Endodermal cell (in vitro differentiated cells): Measurements from ENCODE around the gene TBC1D1. TPM values are rescaled to one million over a fixed set of nuclear protein-coding genes. Genes with fewer than 3 reads are reported as not detected.
"Not testable (repeated sequence)": the region's sequence is repeated elsewhere in the genome, so short reads cannot be mapped to it uniquely, and the experiment has no call there.

Source experiments
- DNase-seq: peaks from one replicate; pipeline ENCODE4 v3.0.0-alpha.2; 2017
- H3K27ac ChIP-seq: 2 replicates; pipeline ENCODE4 v1.5.1; 2013; ENCODE audit warnings: mild to moderate bottlenecking, low read depth, low read length, moderate library complexity
- H3K27me3 ChIP-seq: 2 replicates; pipeline ENCODE4 v1.6.1; 2013; ENCODE audit warnings: mild to moderate bottlenecking, low read length, moderate library complexity; ENCODE audit not compliant: insufficient read depth, control insufficient read depth, poor library complexity, severe bottlenecking
- H3K36me3 ChIP-seq: 2 replicates; pipeline ENCODE4 v1.7.0; 2013; ENCODE audit warnings: mild to moderate bottlenecking, low read length, moderate library complexity; ENCODE audit not compliant: control insufficient read depth, insufficient read depth
- H3K4me1 ChIP-seq: one replicate; pipeline ENCODE4 v1.7.0; 2013; ENCODE audit warnings: low read length; ENCODE audit not compliant: control insufficient read depth, insufficient read depth
- H3K4me3 ChIP-seq: 2 replicates; pipeline ENCODE4 v1.5.1; 2013; ENCODE audit warnings: mild to moderate bottlenecking, low read length, moderate library complexity
- H3K9ac ChIP-seq: 2 replicates; pipeline ENCODE4 v1.6.1; 2013; ENCODE audit warnings: mild to moderate bottlenecking, low read length, moderate library complexity; ENCODE audit not compliant: poor library complexity, severe bottlenecking; ENCODE audit errors: extremely low read depth
- H3K9me3 ChIP-seq: 2 replicates; pipeline ENCODE4 v1.6.1; 2013; ENCODE audit warnings: mild to moderate bottlenecking, low read length, moderate library complexity; ENCODE audit not compliant: control insufficient read depth
- H3K27ac Mint-ChIP-seq: 2 replicates; pipeline ENCODE4 v1.8.0; 2020; ENCODE audit warnings: mixed read lengths
- H3K27me3 Mint-ChIP-seq: 2 replicates; pipeline ENCODE4 v1.8.0; 2021; ENCODE audit warnings: mild to moderate bottlenecking, mixed read lengths; ENCODE audit not compliant: insufficient read depth
- H3K36me3 Mint-ChIP-seq: 2 replicates; pipeline ENCODE4 v1.8.0; 2020; ENCODE audit warnings: low read depth, mixed read lengths
- H3K4me1 Mint-ChIP-seq: 2 replicates; pipeline ENCODE4 v1.8.0; 2020; ENCODE audit warnings: mixed read lengths
- H3K4me3 Mint-ChIP-seq: 2 replicates; pipeline ENCODE4 v1.8.0; 2020; ENCODE audit warnings: mild to moderate bottlenecking, moderate library complexity, mixed read lengths
- H3K9me3 Mint-ChIP-seq: 2 replicates; pipeline ENCODE4 v1.8.0; 2020; ENCODE audit warnings: mild to moderate bottlenecking, mixed read lengths
- WGBS, 2 experiments: methylation state at CpG; one replicate each; pipeline versions ENCODE4 v1.1.5 to v1.1.7; 2013; ENCODE audit warnings: missing lambda C conversion rate in 2 of 2, mixed read lengths in 1 of 2; ENCODE audit not compliant: insufficient coverage in 1 of 2, insufficient read length in 1 of 2; 5-methylcytosine and 5-hydroxymethylcytosine counted together
- total RNA-seq, 2 donors: library from RNA; stranded (reverse); fragmentation: NEBNext Ultra II Directional in 1 of 2; extraction: Animal tissue kit (Norgen Biotek cat#: 25700) in 1 of 2; gene quantifications; 2 replicates in 1 of 2; 3 replicates in 1 of 2; pipeline ENCODE4 v1.2.1, GENCODE V29; 2021
- TF ChIP-seq, protein P1 (sequence below): fragments of 200-600 bp; sonication (generic); conservative IDR thresholded peaks from 2 replicates; pipeline ENCODE4 v1.5.0; 2021; ENCODE audit warnings: antibody characterized with exemption, mild to moderate bottlenecking

TBC1D1 gene
- total RNA-seq, 2 donors from 2014 or later, result 110 to 122 TPM

DNA sequence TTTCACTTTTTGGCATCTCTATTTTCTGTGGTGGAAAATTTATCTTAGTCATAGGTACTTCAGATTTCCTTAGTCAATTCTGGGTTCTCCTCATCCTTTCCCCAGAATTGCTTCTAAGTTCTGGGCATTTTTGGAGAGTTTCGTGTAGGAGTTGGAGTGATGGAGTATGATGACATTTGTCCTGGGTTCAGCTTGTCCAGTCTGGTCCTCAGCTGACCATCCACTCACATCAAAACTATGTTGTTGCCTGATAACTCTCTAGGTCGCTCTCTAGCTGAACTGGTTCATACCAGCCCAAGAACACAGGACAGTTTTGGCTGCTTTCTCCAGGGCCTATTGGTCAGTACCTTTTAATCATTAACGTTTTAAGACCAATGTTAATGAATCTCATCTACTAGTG lies 82.6 kb downstream of the TBC1D1 start:
- Histone ChIP-seq H3K36me3 (no peaks in the 10 kb centered on the region), H3K4me3 (no peak overlapping the region), H3K9me3 (no peaks in the 10 kb centered on the region), H3K27me3 (no peaks in the 10 kb centered on the region), H3K4me1 (no peaks in the 10 kb centered on the region), H3K9ac (no peak overlapping the region), H3K27ac (no peak overlapping the region)
- TF ChIP-seq, protein P1, sequence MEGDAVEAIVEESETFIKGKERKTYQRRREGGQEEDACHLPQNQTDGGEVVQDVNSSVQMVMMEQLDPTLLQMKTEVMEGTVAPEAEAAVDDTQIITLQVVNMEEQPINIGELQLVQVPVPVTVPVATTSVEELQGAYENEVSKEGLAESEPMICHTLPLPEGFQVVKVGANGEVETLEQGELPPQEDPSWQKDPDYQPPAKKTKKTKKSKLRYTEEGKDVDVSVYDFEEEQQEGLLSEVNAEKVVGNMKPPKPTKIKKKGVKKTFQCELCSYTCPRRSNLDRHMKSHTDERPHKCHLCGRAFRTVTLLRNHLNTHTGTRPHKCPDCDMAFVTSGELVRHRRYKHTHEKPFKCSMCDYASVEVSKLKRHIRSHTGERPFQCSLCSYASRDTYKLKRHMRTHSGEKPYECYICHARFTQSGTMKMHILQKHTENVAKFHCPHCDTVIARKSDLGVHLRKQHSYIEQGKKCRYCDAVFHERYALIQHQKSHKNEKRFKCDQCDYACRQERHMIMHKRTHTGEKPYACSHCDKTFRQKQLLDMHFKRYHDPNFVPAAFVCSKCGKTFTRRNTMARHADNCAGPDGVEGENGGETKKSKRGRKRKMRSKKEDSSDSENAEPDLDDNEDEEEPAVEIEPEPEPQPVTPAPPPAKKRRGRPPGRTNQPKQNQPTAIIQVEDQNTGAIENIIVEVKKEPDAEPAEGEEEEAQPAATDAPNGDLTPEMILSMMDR, result no peak
- peaks cover 9% of the 10 kb centered on the region for H3K4me1 Mint-ChIP-seq
- no peaks in the 10 kb centered on the region for H3K36me3 Mint-ChIP-seq
- no peaks in the 10 kb centered on the region for H3K27me3 Mint-ChIP-seq
- no peak overlapping the region for H3K4me3 Mint-ChIP-seq
- DNase-seq, result no peak
- no peak overlapping the region for H3K27ac Mint-ChIP-seq
- H3K9me3 Mint-ChIP-seq, result peaks cover 9% of the 10 kb centered on the region
- WGBS, 2 experiments, result 87 to 100% methylated on average over 1 to 3 of the region's 3 CpGs

DNA sequence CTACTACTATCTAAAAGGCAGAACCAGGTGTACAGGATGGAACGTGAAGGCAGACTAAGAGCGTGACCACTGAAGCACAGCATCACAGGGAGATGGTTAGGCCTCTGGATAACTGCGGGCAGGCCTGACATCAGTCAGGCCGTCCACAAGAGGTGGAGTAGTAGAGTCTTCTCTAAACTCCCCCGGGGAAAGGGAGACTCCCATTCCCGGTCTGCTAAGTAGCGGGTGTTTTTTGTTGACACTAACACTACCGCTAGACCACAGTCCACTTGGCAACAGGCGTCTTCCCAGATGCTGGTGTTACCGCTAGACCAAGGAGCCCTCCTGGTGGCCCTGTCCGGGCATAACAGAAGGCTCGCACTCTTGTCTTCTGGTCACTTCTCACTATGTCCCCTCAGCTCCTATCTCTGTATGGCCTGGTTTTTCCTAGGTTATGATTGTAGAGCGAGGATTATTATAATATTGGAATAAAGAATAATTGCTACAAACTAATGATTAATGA lies 84.5 kb downstream of the TBC1D1 start:
- not testable (repeated sequence) for H3K4me3 Mint-ChIP-seq, H3K4me3 ChIP-seq, H3K9me3 Mint-ChIP-seq, H3K27ac Mint-ChIP-seq, H3K9ac ChIP-seq, H3K36me3 ChIP-seq, H3K27me3 ChIP-seq, H3K27ac ChIP-seq, DNase-seq, H3K36me3 Mint-ChIP-seq, H3K27me3 Mint-ChIP-seq, H3K9me3 ChIP-seq, H3K4me1 ChIP-seq
- WGBS, 2 experiments, result 84 to 89% methylated on average over 7 to 12 of the region's 13 CpGs
- peaks cover 14% of the 10 kb centered on the region for H3K4me1 Mint-ChIP-seq

DNA sequence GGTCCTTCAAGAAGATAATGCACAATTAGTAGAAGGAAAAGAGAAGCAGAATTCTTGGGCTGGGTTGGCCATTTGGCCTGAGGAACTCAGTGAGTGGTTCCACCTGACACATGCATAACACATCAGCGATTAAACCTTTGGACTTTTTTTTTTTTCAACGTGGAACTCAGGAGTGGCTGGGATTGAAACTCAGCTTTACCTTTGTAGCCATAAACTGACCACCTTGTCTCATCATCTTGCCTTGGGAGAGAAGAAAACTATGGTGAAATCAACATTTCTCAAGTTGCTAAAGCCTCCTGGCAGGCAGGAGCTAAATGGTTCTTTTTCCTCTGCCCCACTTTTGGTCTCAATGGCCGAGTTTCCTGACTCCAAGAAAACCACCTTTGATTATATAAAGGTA lies 85.6 kb downstream of the TBC1D1 start:
- Mint-ChIP-seq H3K4me3 (peak overlapping the region; percentile 68), H3K9me3 (peaks cover 7% of the 10 kb centered on the region), H3K27me3 (no peaks in the 10 kb centered on the region), H3K4me1 (peaks cover 20% of the 10 kb centered on the region), H3K36me3 (no peaks in the 10 kb centered on the region), H3K27ac (peak overlapping the region; percentile 91)
- Histone ChIP-seq H3K4me3 (peak overlapping the region; percentile 70), H3K36me3 (no peaks in the 10 kb centered on the region), H3K27ac (no peak overlapping the region), H3K9ac (no peak overlapping the region), H3K4me1 (peaks cover 5% of the 10 kb centered on the region), H3K9me3 (no peaks in the 10 kb centered on the region), H3K27me3 (no peaks in the 10 kb centered on the region)
- TF ChIP-seq, protein P1, result no peak
- WGBS, 2 experiments, result 40 to 58% methylated on average over 2 to 3 of the region's 3 CpGs
- DNase-seq, result no peak

DNA sequence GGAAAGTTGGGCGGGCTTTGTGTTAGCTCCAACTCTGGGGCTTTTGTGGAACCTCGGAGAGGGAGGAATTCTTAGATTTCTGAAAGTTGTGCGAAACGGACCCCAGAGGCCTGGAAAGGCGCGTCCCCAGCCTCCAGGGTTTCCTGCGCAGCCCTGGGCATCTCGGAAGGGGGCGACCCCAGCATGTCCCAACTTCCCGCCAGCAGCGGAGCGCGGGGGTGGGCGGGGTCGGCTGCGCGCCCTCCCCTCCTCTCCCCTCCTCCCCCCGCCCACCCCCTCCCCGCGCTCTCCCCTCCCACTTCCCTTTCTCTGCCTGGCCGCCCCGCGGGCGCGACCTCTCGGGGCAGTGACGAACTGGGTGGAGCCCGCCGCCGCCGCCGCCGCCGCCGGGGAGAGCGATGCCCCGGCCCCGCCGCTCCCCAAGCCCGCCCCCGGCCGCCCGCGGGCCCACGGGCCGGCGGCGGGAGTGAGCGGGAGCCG lies 86.1 kb downstream of the TBC1D1 start:
- peaks cover 7% of the 10 kb centered on the region for H3K9me3 Mint-ChIP-seq
- H3K27ac Mint-ChIP-seq, result peak overlapping the region; percentile 91
- no peak overlapping the region for H3K9ac ChIP-seq
- no peaks in the 10 kb centered on the region for H3K27me3 Mint-ChIP-seq
- H3K4me1 ChIP-seq, result peaks cover 8% of the 10 kb centered on the region
- TF ChIP-seq, protein P1, result peak; percentile 58
- H3K36me3 Mint-ChIP-seq, result no peaks in the 10 kb centered on the region
- peak; percentile 92 for DNase-seq
- peak overlapping the region; percentile 12 for H3K27ac ChIP-seq
- no peaks in the 10 kb centered on the region for H3K27me3 ChIP-seq
- no peaks in the 10 kb centered on the region for H3K9me3 ChIP-seq
- WGBS, 2 experiments, result 0% methylated on average over 44 of the region's 50 CpGs; no CpG with 5 or more reads in 1 of the 2 experiments
- H3K4me1 Mint-ChIP-seq, result peaks cover 25% of the 10 kb centered on the region
- peak overlapping the region; percentile 68 for H3K4me3 Mint-ChIP-seq
- no peaks in the 10 kb centered on the region for H3K36me3 ChIP-seq
- peak overlapping the region; percentile 82 for H3K4me3 ChIP-seq
